Measurements from ENCODE around the gene NFKBIL1. TPM values are rescaled to one million over a fixed set of nuclear protein-coding genes. Genes with fewer than 3 reads are reported as not detected.
A peak's percentile ranks its signal among the peaks of the same experiment; 100 is the strongest.

Gene NFKBIL1
- polyA plus RNA-seq, 1 of the 3 experiments (the other 2 are of a cell fraction), result 17.1 TPM

DNA sequence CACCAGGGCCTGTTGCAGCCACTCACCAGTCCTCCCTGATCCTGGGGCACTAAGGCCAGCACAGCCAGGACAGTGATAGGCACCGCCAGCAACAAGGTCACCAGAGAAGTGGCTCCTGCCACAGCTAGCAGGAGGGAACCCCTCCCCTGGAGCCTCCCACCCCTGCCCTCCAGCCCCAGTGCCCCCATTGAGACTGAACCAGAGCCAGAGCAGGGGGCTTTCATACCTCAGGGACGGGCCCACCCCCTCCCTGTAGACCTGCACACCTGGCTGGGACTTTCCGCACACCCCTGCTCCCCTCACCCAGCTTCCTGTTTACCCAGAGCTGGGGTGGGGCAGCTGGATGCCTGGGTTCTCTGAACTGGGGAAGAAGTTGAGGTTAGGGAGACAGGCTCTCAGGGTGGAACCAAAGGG is 34.8 kb downstream of the NFKBIL1 start, which contains the start of gene LTB:
TSS of gene LTB (minus strand) at position 195 of the 414 bp plus-strand sequence. CDS start at position 188, 7 bp downstream.
- Histone ChIP-seq H4K20me1 (ENCODE audit: insufficient read depth) (no peaks in the 10 kb centered on the region), H3K9ac (peak within 1 kb of the TSS; percentile 88), H3K9me3 (no peaks in the 10 kb centered on the region), H2AFZ (ENCODE audit: low read depth) (peak within 1 kb of the TSS; percentile 99), H3K4me1 (ENCODE audit: control insufficient read depth in 1 of 2, insufficient read depth in 2 of 2, low read depth in 1 of 2, low read length in 1 of 2) (peaks cover 0 to 11% of the 10 kb centered on the region in 2 experiments; a peak in 1 of 4 replicates), H3K36me3 (replicated peaks in 1 of 2; ENCODE audit: control insufficient read depth in 1 of 2, insufficient read depth in 2 of 2, low read length in 1 of 2) (no peaks in the 10 kb centered on the region), H3K4me2 (peak within 1 kb of the TSS; percentile 99), H3K27ac (ENCODE audit: low read depth in 2 of 2, low read length in 1 of 2) (no peak within 1 kb of the TSS), H3K4me3 (ENCODE audit: low read depth in 2 of 2, low read length in 1 of 2) (peak within 1 kb of the TSS; percentile 63 to 96), H3F3A (replicated peaks; ENCODE audit: insufficient read depth) (no peaks in the 10 kb centered on the region), H3K9me2 (no peaks in the 10 kb centered on the region), H3K79me2 (ENCODE audit: insufficient read depth) (no peaks in the 10 kb centered on the region), H3K27me3 (ENCODE audit: insufficient read depth) (no peaks in the 10 kb centered on the region)
- ChIA-PET POLR2A (interaction anchor here (0.8 kb wide), 1 partner anchor 36 kb away, joined by 3 read pairs; the partner anchor contains the start of gene ATP6V1G2), CTCF (interaction anchor here (0.8 to 17.6 kb wide), 7 partner anchors 7 to 37 kb away, joined by 3 to 312 read pairs (median 19); partner anchors contain the start of genes ATP6V1G2, NCR3 and NFKBIL1)
- no peak for DNase-seq
- no peak for TF ChIP-seq RAD21 (IDR thresholded peaks at IDR 0.05; ENCODE audit: low read length)
- TF ChIP-seq FOSL2 (IDR thresholded peaks at IDR 0.05; ENCODE audit: borderline replicate concordance, low read depth), result no peak
- no peak for TF ChIP-seq GABPA (IDR thresholded peaks at IDR 0.05; ENCODE audit: low read depth)
- TF ChIP-seq FOXJ3 (CRISPR knock-in tag; IDR thresholded peaks at IDR 0.05), result no peak
- TF ChIP-seq POLR2AphosphoS5 (IDR thresholded peaks at IDR 0.05; ENCODE audit: low read depth, low read length), result no peak
- no peak for TF ChIP-seq FOXM1 (IDR thresholded peaks at IDR 0.05; ENCODE audit: low read depth)
- TF ChIP-seq TCF12 (IDR thresholded peaks at IDR 0.05), result no peak
- no peak for TF ChIP-seq TEAD4 (IDR thresholded peaks at IDR 0.05; ENCODE audit: borderline replicate concordance, insufficient read depth)
- 86% methylated on average over 1 of the region's 3 CpGs for WGBS (ENCODE audit: low lambda C conversion rate)

DNA sequence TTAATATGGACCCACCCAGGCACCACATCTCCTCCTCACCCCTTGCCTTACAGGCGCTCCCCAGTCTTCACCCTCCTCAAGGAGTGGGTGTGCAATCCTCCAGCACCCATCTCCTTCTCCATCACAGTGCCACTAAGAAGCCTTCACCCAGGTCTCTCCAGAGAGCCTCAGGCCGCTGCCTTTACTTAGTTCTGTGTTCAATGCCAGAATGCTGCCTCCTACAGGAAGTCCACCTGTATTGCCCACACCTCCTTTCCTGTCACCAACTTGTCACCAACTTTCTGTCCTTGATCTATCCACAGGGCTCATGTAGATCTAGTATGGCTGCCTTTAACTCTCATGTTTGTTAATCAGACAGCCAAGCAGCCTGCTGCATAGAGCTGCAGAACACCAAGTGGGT is 38.1 kb downstream of the NFKBIL1 start:
- Histone ChIP-seq H3K27ac (ENCODE audit: low read depth in 2 of 2, low read length in 1 of 2) (no peak overlapping the region), H3K9me2 (no peaks in the 10 kb centered on the region), H3K27me3 (ENCODE audit: insufficient read depth) (no peaks in the 10 kb centered on the region), H4K20me1 (ENCODE audit: insufficient read depth) (no peaks in the 10 kb centered on the region), H3K4me3 (ENCODE audit: low read depth in 2 of 2, low read length in 1 of 2) (no peak overlapping the region), H3K79me2 (ENCODE audit: insufficient read depth) (no peaks in the 10 kb centered on the region), H3K36me3 (replicated peaks in 1 of 2; ENCODE audit: control insufficient read depth in 1 of 2, insufficient read depth in 2 of 2, low read length in 1 of 2) (no peaks in the 10 kb centered on the region), H3K9me3 (no peaks in the 10 kb centered on the region), H3K4me2 (no peak overlapping the region), H2AFZ (ENCODE audit: low read depth) (no peak overlapping the region), H3K9ac (no peak overlapping the region), H3K4me1 (ENCODE audit: control insufficient read depth in 1 of 2, insufficient read depth in 2 of 2, low read depth in 1 of 2, low read length in 1 of 2) (peaks cover 0 to 8% of the 10 kb centered on the region in 2 experiments; a peak in 1 of 4 replicates), H3F3A (replicated peaks; ENCODE audit: insufficient read depth) (no peaks in the 10 kb centered on the region)
- no peak for DNase-seq
- ChIA-PET POLR2A (no interaction called here), CTCF (interaction anchor here (0.6 to 17.6 kb wide), 5 partner anchors 10 to 631 kb away, joined by 3 to 312 read pairs (median 4); partner anchors contain the start of genes ATP6V1G2, NFKBIL1 and TNF)
- no peak for TF ChIP-seq RCOR1 (IDR thresholded peaks at IDR 0.05; ENCODE audit: low read length)
- no peak for TF ChIP-seq POLR2AphosphoS5 (IDR thresholded peaks at IDR 0.05; ENCODE audit: low read depth, low read length)
- TF ChIP-seq SMC3 (IDR thresholded peaks at IDR 0.05; ENCODE audit: low read depth, low read length), result no peak
- no peak for TF ChIP-seq MEF2A (IDR thresholded peaks at IDR 0.05; ENCODE audit: borderline replicate concordance, low read depth)
- no peak for TF ChIP-seq FOSL2 (IDR thresholded peaks at IDR 0.05; ENCODE audit: borderline replicate concordance, low read depth)
- TF ChIP-seq, protein P1, sequence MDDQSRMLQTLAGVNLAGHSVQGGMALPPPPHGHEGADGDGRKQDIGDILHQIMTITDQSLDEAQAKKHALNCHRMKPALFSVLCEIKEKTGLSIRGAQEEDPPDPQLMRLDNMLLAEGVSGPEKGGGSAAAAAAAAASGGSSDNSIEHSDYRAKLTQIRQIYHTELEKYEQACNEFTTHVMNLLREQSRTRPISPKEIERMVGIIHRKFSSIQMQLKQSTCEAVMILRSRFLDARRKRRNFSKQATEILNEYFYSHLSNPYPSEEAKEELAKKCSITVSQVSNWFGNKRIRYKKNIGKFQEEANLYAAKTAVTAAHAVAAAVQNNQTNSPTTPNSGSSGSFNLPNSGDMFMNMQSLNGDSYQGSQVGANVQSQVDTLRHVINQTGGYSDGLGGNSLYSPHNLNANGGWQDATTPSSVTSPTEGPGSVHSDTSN (IDR thresholded peaks at IDR 0.05), result no peak
- TF ChIP-seq, protein P2, sequence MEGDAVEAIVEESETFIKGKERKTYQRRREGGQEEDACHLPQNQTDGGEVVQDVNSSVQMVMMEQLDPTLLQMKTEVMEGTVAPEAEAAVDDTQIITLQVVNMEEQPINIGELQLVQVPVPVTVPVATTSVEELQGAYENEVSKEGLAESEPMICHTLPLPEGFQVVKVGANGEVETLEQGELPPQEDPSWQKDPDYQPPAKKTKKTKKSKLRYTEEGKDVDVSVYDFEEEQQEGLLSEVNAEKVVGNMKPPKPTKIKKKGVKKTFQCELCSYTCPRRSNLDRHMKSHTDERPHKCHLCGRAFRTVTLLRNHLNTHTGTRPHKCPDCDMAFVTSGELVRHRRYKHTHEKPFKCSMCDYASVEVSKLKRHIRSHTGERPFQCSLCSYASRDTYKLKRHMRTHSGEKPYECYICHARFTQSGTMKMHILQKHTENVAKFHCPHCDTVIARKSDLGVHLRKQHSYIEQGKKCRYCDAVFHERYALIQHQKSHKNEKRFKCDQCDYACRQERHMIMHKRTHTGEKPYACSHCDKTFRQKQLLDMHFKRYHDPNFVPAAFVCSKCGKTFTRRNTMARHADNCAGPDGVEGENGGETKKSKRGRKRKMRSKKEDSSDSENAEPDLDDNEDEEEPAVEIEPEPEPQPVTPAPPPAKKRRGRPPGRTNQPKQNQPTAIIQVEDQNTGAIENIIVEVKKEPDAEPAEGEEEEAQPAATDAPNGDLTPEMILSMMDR (IDR thresholded peaks at IDR 0.05), result peak; percentile 47
- WGBS (ENCODE audit: low lambda C conversion rate), result 56% methylated on average over 2 of the region's 2 CpGs
